GM21717 (cell line): ENCODE measurements around the gene PIK3C2G.
"Not testable (repeated sequence)": the region's sequence is repeated elsewhere in the genome, so short reads cannot be mapped to it uniquely, and the experiment has no call there.

Source experiments
- ATAC-seq: cut with Tn5 transposase; IDR thresholded peaks from one replicate; pipeline ENCODE4 v1.9.1; 2021; ENCODE audit warnings: mild to moderate bottlenecking, moderate library complexity; ENCODE audit not compliant: unreplicated experiment

PIK3C2G gene

GRCh38 chr12:18689771-18690170 lies 428.5 kb downstream of the PIK3C2G start:
- ATAC-seq = no peak

- ATAC-seq = no peak
These were observed 429.3 kb downstream of the PIK3C2G start for GRCh38 chr12:18690653-18691052.

- not testable (repeated sequence) for ATAC-seq
These were observed 432.7 kb downstream of the PIK3C2G start for GRCh38 chr12:18693986-18694385.

GRCh38 chr12:18696971-18697602 lies 435.8 kb downstream of the PIK3C2G start:
- no peak for ATAC-seq
